Esophagus squamous epithelium (tissue), 5 donors: Measurements from ENCODE around the gene MAPK12. TPM values are rescaled to one million over a fixed set of nuclear protein-coding genes. Genes with fewer than 3 reads are reported as not detected.

ENCODE experiments used
- DNase-seq: peaks from one replicate; lab custom pipeline; 2025; lab: John Stamatoyannopoulos, UW
- H3K27ac ChIP-seq, 4 donors: fragments of 200-600 bp; sonication (generic); one replicate each; pipeline ENCODE4 v1.5.1; 2016 to 2019; ENCODE audit warnings: mild to moderate bottlenecking in 1 of 4
- H3K27me3 ChIP-seq, 4 donors: fragments of 200-600 bp; sonication (generic); 1 replicate in 3 of 4; 2 replicates in 1 of 4; pipeline versions ENCODE4 v1.5.1 to v1.6.0; 2017 to 2021; ENCODE audit warnings: antibody characterized with exemption in 1 of 4
- H3K36me3 ChIP-seq, 3 donors: fragments of 200-600 bp; sonication (generic); one replicate each; pipeline ENCODE4 v1.5.1; 2016 to 2019
- H3K4me1 ChIP-seq, 3 donors: fragments of 200-600 bp; sonication (generic); one replicate each; pipeline ENCODE4 v1.5.1; 2017 to 2019
- H3K4me3 ChIP-seq, 4 donors: fragments of 200-600 bp; sonication (generic); 1 replicate in 3 of 4; 2 replicates in 1 of 4; pipeline ENCODE4 v1.5.1; 2016 to 2019; ENCODE audit warnings: mild to moderate bottlenecking in 2 of 4, moderate library complexity in 1 of 4
- H3K9me3 ChIP-seq, 3 donors: fragments of 200-600 bp; sonication (generic); one replicate each; pipeline ENCODE4 v1.5.1; 2016 to 2019
- CTCF ChIP-seq, 6 experiments: fragments of 450-650 bp in 4 of 6; fragments of 200-600 bp in 2 of 6; sonication (generic) in 2 of 6; IDR thresholded peaks; one replicate each; pipeline ENCODE4 v1.5.1; 2016 to 2019; ENCODE audit warnings: antibody characterized with exemption in 6 of 6, mild to moderate bottlenecking in 4 of 6, moderate library complexity in 4 of 6
- POLR2A ChIP-seq, 4 donors: fragments of 450-650 bp; IDR thresholded peaks; one replicate each; pipeline ENCODE4 v1.6.1; 2017; ENCODE audit warnings: antibody characterized with exemption in 4 of 4, mild to moderate bottlenecking in 4 of 4, moderate library complexity in 3 of 4
- WGBS, 2 donors: methylation state at CpG; one replicate each; pipeline ENCODE4 v1.1.5; 2018; 5-methylcytosine and 5-hydroxymethylcytosine counted together
- intact Hi-C: fragments of 100-400 bp; cut with DNase I; formaldehyde crosslinking; loops from one replicate; pipeline ENCODE4 v1.15.0; 2022
- total RNA-seq, 4 donors: library from RNA; depleted of rRNA; stranded (reverse); fragments of >200 nt; gene quantifications; one replicate each; pipeline ENCODE4 v1.1.0, GENCODE V29; 2016
- donor health status: DM: yes; HTN: yes; CAD: no.

Gene MAPK12
- total RNA-seq, 4 donors from 2014 or later: 0.19 to 6.9 (median 2.3) TPM

DNA sequence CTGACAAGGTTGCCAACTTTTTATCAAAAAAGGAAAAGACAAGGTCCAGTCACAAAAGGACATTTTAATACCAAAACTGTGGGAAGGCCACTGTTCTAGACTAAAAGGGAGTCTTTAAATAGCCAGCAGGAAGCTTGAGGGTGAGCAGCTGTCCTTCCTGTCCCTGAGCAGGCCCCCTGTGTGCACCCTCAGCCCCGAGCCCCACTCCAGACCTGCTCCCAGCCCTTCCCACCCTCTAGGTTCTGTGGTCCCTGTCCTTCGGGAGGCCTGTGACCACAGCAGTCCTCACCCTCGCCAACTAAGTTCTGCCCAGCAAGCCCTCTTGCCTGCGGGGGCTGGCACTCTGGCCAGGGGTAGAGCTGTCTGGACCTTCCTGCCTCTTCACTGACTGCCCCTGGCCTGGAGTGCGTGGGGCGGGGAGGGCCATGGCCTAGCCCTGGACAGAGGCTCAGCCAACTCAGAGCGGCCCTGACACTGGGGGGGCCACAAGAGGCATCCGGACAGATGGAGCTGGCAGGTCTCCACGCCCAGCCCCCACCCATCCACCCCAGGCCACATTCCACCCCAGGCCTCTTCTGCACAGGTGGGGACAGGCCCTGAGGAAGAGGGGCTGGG, 47.6 kb upstream of the MAPK12 start:
- WGBS, 2 donors: 43 to 69% methylated on average over 2 to 3 of the region's 9 CpGs
- H3K4me3 ChIP-seq: no peak overlapping the region
- no peaks in the 10 kb centered on the region for H3K36me3 ChIP-seq
- no peak for TF ChIP-seq POLR2A (IDR thresholded peaks at IDR 0.05)
- TF ChIP-seq CTCF (IDR thresholded peaks at IDR 0.05): no peak
- intact Hi-C loops: no loop called here
- DNase-seq: no peak
- peaks cover 26 to 58% (median 37%) of the 10 kb centered on the region in 3 donors for H3K4me1 ChIP-seq
- no peaks in the 10 kb centered on the region for H3K9me3 ChIP-seq
- no peaks in the 10 kb centered on the region for H3K27me3 ChIP-seq
- peak overlapping the region; percentile 81 to 94 (median 88) for H3K27ac ChIP-seq

- no peaks in the 10 kb centered on the region for H3K27me3 ChIP-seq
- no peak for DNase-seq
- intact Hi-C loops: no loop called here
- H3K9me3 ChIP-seq: no peaks in the 10 kb centered on the region
- H3K4me3 ChIP-seq: peak overlapping the region in 2 of 4 donors; percentile 2 to 3
- H3K27ac ChIP-seq: peak overlapping the region; percentile 81 to 94 (median 88)
- peaks cover 29 to 58% (median 37%) of the 10 kb centered on the region in 3 donors for H3K4me1 ChIP-seq
- TF ChIP-seq POLR2A (IDR thresholded peaks at IDR 0.05) (peak in 1 of 4 donors; percentile 43), CTCF (IDR thresholded peaks at IDR 0.05) (no peak)
- 16 to 60% methylated on average over 4 to 5 of the region's 7 CpGs for WGBS, 2 donors
- H3K36me3 ChIP-seq: no peaks in the 10 kb centered on the region
These were observed 47.1 kb upstream of the MAPK12 start for GRCh38 chr22:50308597-50308935.

DNA sequence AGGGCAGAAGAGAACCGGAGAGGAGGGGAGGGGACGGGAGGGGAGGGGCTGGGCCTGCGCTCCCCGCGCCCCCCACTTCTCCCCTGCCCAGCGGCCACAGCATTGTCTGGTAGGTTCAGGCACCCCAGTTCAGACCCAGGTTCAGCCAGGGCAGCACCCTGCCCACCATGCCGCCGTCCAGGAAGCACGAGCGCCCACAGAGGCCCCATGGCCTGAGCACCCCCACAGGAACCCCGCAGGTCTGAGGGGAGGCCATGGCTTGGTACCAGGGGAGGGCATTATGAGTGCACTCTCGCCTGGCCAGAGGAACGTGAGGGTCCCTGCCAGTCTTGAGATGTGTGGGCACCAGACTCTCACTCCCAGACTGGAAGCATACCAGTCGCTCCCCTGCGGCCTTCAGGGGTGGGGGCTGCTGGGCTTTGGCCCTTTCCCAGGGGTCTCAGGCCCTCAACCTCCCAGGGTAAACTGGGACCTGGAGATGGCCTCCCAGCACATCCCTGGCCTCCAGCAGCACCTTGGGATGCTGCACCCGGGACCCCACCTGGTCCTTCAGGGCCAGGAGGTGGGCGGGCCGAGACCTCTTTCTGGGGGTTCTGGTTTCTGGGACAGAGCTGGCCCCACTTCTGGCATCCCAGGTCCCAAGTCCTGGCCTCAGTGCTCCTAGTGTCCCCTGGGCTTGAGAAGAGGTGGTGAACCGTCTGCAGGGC, 46.6 kb upstream of the MAPK12 start:
- no peaks in the 10 kb centered on the region for H3K27me3 ChIP-seq
- intact Hi-C loops: no loop called here
- no peaks in the 10 kb centered on the region for H3K9me3 ChIP-seq
- no peak for DNase-seq
- H3K36me3 ChIP-seq: no peaks in the 10 kb centered on the region
- TF ChIP-seq POLR2A (IDR thresholded peaks at IDR 0.05) (no peak), CTCF (IDR thresholded peaks at IDR 0.05) (no peak)
- H3K4me3 ChIP-seq: peak overlapping the region in 2 of 4 donors; percentile 2 to 96
- peaks cover 33 to 59% (median 42%) of the 10 kb centered on the region in 3 donors for H3K4me1 ChIP-seq
- 13 to 38% methylated on average over 8 to 12 of the region's 19 CpGs for WGBS, 2 donors
- peak overlapping the region; percentile 81 to 94 (median 88) for H3K27ac ChIP-seq

DNA sequence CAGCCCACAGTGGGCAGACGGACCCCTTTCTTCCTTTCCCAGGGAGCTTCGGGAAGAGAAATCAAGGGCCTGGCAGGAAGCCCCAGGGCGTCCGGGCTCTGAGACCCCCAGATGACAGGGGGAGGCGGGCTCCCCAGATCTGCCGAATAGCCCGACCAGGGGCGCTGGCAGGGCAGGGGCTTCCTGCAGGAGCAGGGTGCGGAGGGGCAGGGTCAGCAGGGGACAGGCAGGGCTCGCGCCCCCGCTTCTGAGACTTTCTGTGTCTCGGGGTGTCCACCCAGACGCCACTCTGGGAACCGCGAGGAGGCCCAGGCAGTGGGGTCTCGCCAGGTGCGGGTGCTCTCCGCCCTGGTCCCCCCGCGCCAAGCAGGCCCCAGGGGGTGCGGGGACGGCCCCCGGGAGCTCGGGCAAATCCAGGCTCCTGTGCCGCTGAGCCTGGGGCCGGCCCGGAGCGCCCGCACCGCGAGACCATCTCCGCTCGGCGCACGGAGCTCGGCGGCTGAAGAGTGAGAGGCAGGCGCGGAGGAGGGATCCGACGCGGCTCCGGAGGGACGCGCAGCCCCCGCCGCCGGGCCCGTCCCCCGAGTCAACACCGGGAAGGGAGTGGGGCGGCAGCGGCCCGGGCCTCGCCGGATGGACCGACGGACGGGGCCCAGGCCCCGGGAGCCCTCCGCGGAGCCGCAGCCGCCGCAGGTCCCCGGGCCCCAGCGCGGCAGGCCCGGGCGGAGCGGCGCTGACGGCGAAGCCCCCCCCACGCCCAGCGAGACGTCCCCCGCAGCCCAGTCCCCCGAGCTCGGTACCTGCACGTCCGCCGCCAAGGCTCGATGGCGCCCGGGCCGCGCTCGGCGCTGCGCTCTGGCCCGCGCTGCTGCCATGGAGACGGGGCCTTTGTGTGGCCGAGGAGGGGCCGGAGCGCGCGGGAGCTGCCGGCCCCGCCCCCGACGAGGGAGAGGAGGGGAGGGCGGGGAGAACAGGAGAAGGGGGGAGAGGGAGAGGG, 45.6 kb upstream of the MAPK12 start, which contains the start of gene PLXNB2:
Gene PLXNB2, minus strand, starts transcription at position 894 of the 997 bp plus-strand sequence. CDS start 17,062 bp downstream, outside the sequence.
- Histone ChIP-seq H3K36me3 (no peaks in the 10 kb centered on the region), H3K4me3 (peak within 1 kb of the TSS; percentile 61 to 96 (median 92)), H3K4me1 (peaks cover 43 to 69% (median 52%) of the 10 kb centered on the region in 3 donors), H3K27me3 (no peaks in the 10 kb centered on the region), H3K9me3 (no peaks in the 10 kb centered on the region), H3K27ac (peak within 1 kb of the TSS; percentile 94 to 97 (median 96))
- TF ChIP-seq POLR2A (IDR thresholded peaks at IDR 0.05): peak in 2 of 4 donors; percentile 19 to 62
- peak in 2 of 6 experiments; percentile 5 to 8 for TF ChIP-seq CTCF (IDR thresholded peaks at IDR 0.05)
- intact Hi-C loops: no loop called here
- no peak for DNase-seq
- no CpG with 5 or more reads among the region's 105 CpGs for WGBS, 2 donors
